Measurements from ENCODE around the gene BAAT. TPM values are rescaled to one million over a fixed set of nuclear protein-coding genes. Genes with fewer than 3 reads are reported as not detected.

Gene BAAT
- total and polyA plus RNA-seq, 8 donors = 0.43 to 13.9 (median 1.6) TPM

Other genes starting within 250 kb of the BAAT start
- gene MRPL50, start 13.6 kb upstream of the BAAT start, total RNA-seq = 1 to 10 TPM; 3.7 to 6.9 (median 6.4) TPM
- gene MRPL50, start 13.6 kb upstream of the BAAT start, polyA plus RNA-seq = 1 to 10 TPM; 4.8 to 8.4 TPM
- gene ZNF189, start 13.8 kb upstream of the BAAT start, total RNA-seq = 10 to 100 TPM; 11.3 to 29.1 (median 19.7) TPM
- 10 to 100 TPM; 16.1 to 19.1 TPM for gene ZNF189, start 13.8 kb upstream of the BAAT start, polyA plus RNA-seq
- 100 to 1,000 TPM in 5 of 6 donors, 10 to 100 TPM in 1; 75.0 to 856 (median 264) TPM for gene ALDOB, start 50.8 kb upstream of the BAAT start, total RNA-seq
- gene ALDOB, start 50.8 kb upstream of the BAAT start, polyA plus RNA-seq = 100 to 1,000 TPM; 301 to 593 TPM
- 10 to 100 TPM; 21.1 to 30.6 (median 27.1) TPM for gene RNF20, start 148.8 kb upstream of the BAAT start, total RNA-seq
- gene RNF20, start 148.8 kb upstream of the BAAT start, polyA plus RNA-seq = 10 to 100 TPM in 1 of 2 donors, 1 to 10 TPM in 1; 6.2 to 10.9 TPM
- gene PPP3R2, start 210.0 kb upstream of the BAAT start, total RNA-seq = not detected
- gene PPP3R2, start 210.0 kb upstream of the BAAT start, polyA plus RNA-seq = under 1 TPM in 1 of 2 donors, not detected in 1; 0.02 TPM